Activated CD8-positive, alpha-beta T cell treated with anti-CD3 and anti-CD28 coated beads for 36 hours (primary cell): ENCODE measurements around the gene KCNMA1. TPM values are rescaled to one million over a fixed set of nuclear protein-coding genes. Genes with fewer than 3 reads are reported as not detected.

Experiments used
- ATAC-seq: fragments of 200-7000 bp; cut with Tn5 transposase; one replicate; pipeline ENCODE4 v1.10.0; 2021; ENCODE audit warnings: mild to moderate bottlenecking, moderate library complexity
- CTCF ChIA-PET: fragments of 350-600 bp; sonication (Branson Sonifier 250); formaldehyde crosslinking; loops from one replicate; lab custom pipeline; 2021; ENCODE audit warnings: antibody characterized with exemption; lab: Charles Lee
- POLR2A ChIA-PET: fragments of 350-600 bp; sonication (Branson Sonifier 250); formaldehyde crosslinking; loops from one replicate; lab custom pipeline; 2021; ENCODE audit warnings: antibody characterized with exemption; lab: Charles Lee
- DNase-seq: peaks from one replicate; pipeline ENCODE4 v3.0.0-alpha.2; 2020
- H3K27ac Mint-ChIP-seq: one replicate; pipeline ENCODE4 v1.8.0; 2021; ENCODE audit warnings: mild to moderate bottlenecking, mixed read lengths
- H3K27me3 Mint-ChIP-seq: one replicate; pipeline ENCODE4 v1.8.0; 2021; ENCODE audit warnings: mixed read lengths
- H3K36me3 Mint-ChIP-seq: one replicate; pipeline ENCODE4 v1.8.0; 2021; ENCODE audit warnings: low read depth, mixed read lengths
- H3K4me1 Mint-ChIP-seq: one replicate; pipeline ENCODE4 v1.8.0; 2021; ENCODE audit warnings: low read depth, mixed read lengths
- H3K4me3 Mint-ChIP-seq: one replicate; pipeline ENCODE4 v1.8.0; 2021; ENCODE audit warnings: mild to moderate bottlenecking, moderate library complexity, mixed read lengths
- H3K9me3 Mint-ChIP-seq: one replicate; pipeline ENCODE4 v1.8.0; 2021; ENCODE audit warnings: mixed read lengths
- intact Hi-C: fragments of 100-400 bp; cut with micrococcal nuclease; formaldehyde crosslinking; loops from one replicate; pipeline ENCODE4 v1.10.0; 2022
- total RNA-seq, 2 experiments: library from RNA; stranded (reverse); gene quantifications; one replicate each; pipeline ENCODE4 v1.2.3, GENCODE V29; 2021
- TF ChIP-seq, protein P1 (sequence below): fragments of 200-600 bp; IDR thresholded peaks from one replicate; pipeline ENCODE4 v1.8.0; 2022; ENCODE audit warnings: antibody characterized with exemption, mild to moderate bottlenecking

The KCNMA1 gene
- total RNA-seq, 2 experiments from 2014 or later, result 0.18 TPM; not detected in 1

DNA sequence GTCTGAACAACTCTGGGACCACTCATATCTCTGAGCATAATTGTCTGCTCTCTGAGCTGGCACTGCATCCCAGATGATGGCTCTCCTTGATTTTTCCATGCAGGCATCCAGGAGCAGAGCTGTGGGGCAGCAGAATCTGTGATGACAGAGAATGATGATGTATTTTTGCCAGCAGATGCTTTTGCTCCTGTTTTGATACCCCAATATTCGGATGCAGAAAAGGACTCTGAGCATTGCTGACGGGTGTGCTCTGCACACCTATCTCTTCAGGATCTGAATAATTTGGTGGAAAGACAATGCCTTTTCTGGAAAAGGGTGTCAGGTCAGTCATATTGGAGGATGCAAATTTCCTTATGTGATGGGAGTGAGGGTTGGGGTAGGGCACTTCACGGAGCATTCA, 735.9 kb downstream of the KCNMA1 start:
- Mint-ChIP-seq H3K36me3 (no peaks in the 10 kb centered on the region), H3K27me3 (no peaks in the 10 kb centered on the region), H3K9me3 (no peaks in the 10 kb centered on the region), H3K4me3 (no peak overlapping the region), H3K4me1 (no peaks in the 10 kb centered on the region), H3K27ac (no peak overlapping the region)
- ChIA-PET CTCF (no interaction called here), POLR2A (no interaction called here)
- intact Hi-C loops, result no loop called here
- DNase-seq (no peak), ATAC-seq (no peak)
- TF ChIP-seq, protein P1, sequence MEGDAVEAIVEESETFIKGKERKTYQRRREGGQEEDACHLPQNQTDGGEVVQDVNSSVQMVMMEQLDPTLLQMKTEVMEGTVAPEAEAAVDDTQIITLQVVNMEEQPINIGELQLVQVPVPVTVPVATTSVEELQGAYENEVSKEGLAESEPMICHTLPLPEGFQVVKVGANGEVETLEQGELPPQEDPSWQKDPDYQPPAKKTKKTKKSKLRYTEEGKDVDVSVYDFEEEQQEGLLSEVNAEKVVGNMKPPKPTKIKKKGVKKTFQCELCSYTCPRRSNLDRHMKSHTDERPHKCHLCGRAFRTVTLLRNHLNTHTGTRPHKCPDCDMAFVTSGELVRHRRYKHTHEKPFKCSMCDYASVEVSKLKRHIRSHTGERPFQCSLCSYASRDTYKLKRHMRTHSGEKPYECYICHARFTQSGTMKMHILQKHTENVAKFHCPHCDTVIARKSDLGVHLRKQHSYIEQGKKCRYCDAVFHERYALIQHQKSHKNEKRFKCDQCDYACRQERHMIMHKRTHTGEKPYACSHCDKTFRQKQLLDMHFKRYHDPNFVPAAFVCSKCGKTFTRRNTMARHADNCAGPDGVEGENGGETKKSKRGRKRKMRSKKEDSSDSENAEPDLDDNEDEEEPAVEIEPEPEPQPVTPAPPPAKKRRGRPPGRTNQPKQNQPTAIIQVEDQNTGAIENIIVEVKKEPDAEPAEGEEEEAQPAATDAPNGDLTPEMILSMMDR, result no peak

DNA sequence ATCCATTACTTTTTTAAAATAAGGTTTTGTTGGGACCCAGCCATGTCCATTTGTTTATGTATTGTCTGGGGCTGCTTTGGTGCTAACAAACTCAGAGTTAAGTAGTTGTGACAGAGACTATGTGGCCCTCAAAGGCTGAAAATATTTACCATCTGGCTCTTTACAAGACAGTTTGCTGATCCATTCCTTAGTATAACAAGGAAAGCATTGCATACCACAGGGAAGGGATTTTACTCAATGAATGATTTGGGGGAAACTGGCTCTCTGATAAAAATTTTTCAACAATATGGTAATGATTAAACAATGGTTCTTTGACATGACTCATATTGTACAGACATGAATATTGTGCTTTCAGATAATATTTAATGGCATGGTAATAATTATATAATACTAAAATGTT, 738.1 kb downstream of the KCNMA1 start:
- Mint-ChIP-seq H3K36me3 (no peaks in the 10 kb centered on the region), H3K4me1 (no peaks in the 10 kb centered on the region), H3K9me3 (peaks cover 6% of the 10 kb centered on the region), H3K27me3 (peaks cover 4% of the 10 kb centered on the region), H3K27ac (no peak overlapping the region), H3K4me3 (no peak overlapping the region)
- POLR2A ChIA-PET, result no interaction called here
- ATAC-seq (no peak), DNase-seq (no peak)
- TF ChIP-seq, protein P1, result no peak
- intact Hi-C loops, result no loop called here
- CTCF ChIA-PET, result no interaction called here

DNA sequence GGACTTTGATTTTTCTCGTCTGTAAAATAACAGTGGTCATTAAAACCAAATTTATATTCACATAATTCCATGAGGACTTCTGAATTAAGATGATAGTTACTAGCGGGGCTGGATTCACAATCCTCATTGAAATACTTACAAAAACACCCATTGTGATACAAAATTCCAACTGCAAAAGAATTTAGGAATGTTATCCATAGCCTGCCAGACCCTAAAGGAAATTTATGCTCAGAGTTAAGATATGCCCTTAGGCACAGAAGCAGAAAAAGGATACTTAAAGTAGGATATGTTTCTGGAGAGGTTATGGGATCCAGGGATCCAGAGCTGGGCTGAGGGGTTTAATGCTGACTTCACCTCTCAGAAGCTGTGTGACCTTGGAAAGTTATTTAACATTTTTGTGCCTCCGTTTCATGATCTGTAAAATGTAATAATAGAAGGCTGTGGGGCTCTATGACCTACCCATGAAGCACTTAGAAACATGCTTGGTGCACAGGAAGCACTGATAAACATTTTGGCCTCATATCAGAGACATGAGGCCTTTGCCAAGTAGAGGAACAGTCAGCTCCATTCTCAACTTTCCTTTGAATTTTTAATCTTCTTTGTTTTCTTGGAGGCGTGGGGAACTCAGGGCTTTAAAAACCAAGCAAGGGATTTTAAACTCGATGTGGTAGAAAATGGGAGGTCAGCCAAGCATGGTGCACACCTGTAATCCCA, 744.7 kb downstream of the KCNMA1 start:
- H3K9me3 Mint-ChIP-seq, result peaks cover 6% of the 10 kb centered on the region
- TF ChIP-seq, protein P1, result no peak
- H3K36me3 Mint-ChIP-seq, result no peaks in the 10 kb centered on the region
- intact Hi-C loops, result no loop called here
- POLR2A ChIA-PET, result no interaction called here
- CTCF ChIA-PET, result no interaction called here
- no peak for DNase-seq
- peaks cover 4% of the 10 kb centered on the region for H3K27me3 Mint-ChIP-seq
- no peak for ATAC-seq
- H3K4me1 Mint-ChIP-seq, result no peaks in the 10 kb centered on the region
- no peak overlapping the region for H3K27ac Mint-ChIP-seq
- H3K4me3 Mint-ChIP-seq, result no peak overlapping the region

DNA sequence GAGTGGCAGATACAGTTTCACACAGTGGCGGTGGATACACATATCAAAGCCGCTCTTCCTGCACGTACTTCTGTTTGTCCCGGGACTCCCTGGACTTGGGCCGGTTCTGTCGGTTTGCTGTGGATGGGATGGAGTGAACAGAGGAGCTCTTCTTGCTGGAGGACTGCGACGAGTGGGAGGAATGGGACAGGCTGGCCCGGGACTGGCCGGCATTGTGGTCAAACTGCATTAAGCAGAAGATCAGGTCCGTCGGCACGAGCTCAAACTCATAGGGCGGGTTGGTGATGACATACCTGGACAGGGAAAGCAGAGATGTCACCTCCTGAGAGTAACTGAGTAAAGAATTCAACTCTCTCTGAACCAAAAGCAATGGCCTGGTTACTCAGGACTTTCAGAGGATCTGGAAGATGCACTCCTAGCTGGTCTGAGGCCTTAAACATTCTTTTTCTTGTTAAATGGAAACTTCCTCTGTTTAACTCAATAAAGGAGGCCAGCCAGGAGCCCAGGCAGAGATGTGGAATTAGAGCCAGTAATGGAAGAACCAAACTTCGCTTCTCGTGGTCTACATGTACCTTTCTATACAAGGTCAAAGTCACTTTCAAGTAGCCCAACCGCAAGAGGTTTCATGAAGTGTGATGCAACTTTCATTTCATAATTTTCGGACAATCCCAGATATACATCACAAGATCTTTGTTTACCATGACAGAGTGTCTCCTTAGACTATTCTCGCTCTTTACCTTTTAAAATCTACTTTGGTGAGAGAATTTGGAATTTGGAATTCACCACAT, 750.2 kb downstream of the KCNMA1 start:
- Mint-ChIP-seq H3K36me3 (no peaks in the 10 kb centered on the region), H3K9me3 (no peaks in the 10 kb centered on the region), H3K27ac (no peak overlapping the region), H3K4me3 (no peak overlapping the region), H3K4me1 (no peaks in the 10 kb centered on the region), H3K27me3 (no peaks in the 10 kb centered on the region)
- DNase-seq (no peak), ATAC-seq (no peak)
- ChIA-PET POLR2A (no interaction called here), CTCF (no interaction called here)
- TF ChIP-seq, protein P1, result no peak
- intact Hi-C loops, result no loop called here

DNA sequence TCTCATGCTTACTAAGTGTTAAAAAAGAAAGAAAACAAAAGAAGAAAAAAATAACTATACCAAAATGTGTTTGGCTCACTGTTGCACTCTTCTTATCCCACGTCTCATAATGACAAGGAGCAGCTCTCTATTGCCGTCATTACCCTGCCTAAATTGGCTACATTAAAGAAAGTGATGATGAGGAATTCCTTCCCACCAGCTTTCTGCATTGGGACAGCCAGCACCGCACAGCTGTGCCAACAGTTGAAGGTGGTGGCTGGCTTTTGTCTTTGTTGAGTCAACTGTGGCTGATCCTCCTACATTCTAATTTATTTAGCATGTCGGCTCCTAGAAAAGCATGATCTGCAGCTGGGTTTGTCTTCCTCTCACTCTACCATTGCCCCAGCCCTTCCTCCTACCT, 751.8 kb downstream of the KCNMA1 start:
- H3K27me3 Mint-ChIP-seq, result no peaks in the 10 kb centered on the region
- no peak for ATAC-seq
- no peaks in the 10 kb centered on the region for H3K9me3 Mint-ChIP-seq
- H3K27ac Mint-ChIP-seq, result no peak overlapping the region
- ChIA-PET CTCF (no interaction called here), POLR2A (interaction anchor here (0.6 kb wide), 1 partner anchor 41 kb away, joined by 3 read pairs; no protein-coding TSS in a partner anchor)
- no peak for DNase-seq
- no peaks in the 10 kb centered on the region for H3K36me3 Mint-ChIP-seq
- no peaks in the 10 kb centered on the region for H3K4me1 Mint-ChIP-seq
- no peak overlapping the region for H3K4me3 Mint-ChIP-seq
- TF ChIP-seq, protein P1, result no peak
- intact Hi-C loops, result no loop called here
